AG09309 (cell line): ENCODE measurements around the gene PARD3B.

Source experiments
- DNase-seq: peaks from one replicate; pipeline ENCODE4 v3.0.0-alpha.2; 2010; ENCODE audit warnings: low read depth
- H3K4me3 ChIP-seq: 2 replicates; pipeline ENCODE4 v1.5.1; 2011; ENCODE audit warnings: mild to moderate bottlenecking, low read depth, low read length, moderate library complexity; ENCODE audit not compliant: control insufficient read depth
- TF ChIP-seq, protein P1 (sequence below): IDR thresholded peaks from 2 replicates; pipeline ENCODE4 v1.5.1; 2011; ENCODE audit warnings: mild to moderate bottlenecking, low read depth, low read length, inconsistent platforms; ENCODE audit not compliant: insufficient read depth, control insufficient read depth; ENCODE audit errors: missing control alignments

Gene PARD3B

DNA sequence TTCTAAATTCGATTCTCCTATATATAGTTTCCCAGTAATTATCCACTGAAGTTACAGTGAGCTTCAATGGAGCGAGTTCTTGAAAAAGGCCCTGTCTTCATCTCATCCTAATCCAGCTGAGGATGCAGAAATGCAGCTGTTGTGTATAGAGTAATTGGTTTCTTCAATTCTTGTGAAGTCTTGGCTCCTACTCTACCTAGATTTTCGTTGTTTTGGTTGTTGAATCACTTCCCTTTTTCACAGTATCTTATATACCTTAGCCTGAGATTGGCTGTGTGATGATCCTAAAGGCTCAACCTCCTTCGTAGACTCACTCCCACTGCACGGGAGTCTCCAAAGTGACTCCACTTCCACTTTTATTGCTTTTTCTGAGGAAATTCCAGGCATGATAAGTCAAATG lies 280.4 kb downstream of the PARD3B start:
- no peak overlapping the region for H3K4me3 ChIP-seq
- TF ChIP-seq, protein P1, sequence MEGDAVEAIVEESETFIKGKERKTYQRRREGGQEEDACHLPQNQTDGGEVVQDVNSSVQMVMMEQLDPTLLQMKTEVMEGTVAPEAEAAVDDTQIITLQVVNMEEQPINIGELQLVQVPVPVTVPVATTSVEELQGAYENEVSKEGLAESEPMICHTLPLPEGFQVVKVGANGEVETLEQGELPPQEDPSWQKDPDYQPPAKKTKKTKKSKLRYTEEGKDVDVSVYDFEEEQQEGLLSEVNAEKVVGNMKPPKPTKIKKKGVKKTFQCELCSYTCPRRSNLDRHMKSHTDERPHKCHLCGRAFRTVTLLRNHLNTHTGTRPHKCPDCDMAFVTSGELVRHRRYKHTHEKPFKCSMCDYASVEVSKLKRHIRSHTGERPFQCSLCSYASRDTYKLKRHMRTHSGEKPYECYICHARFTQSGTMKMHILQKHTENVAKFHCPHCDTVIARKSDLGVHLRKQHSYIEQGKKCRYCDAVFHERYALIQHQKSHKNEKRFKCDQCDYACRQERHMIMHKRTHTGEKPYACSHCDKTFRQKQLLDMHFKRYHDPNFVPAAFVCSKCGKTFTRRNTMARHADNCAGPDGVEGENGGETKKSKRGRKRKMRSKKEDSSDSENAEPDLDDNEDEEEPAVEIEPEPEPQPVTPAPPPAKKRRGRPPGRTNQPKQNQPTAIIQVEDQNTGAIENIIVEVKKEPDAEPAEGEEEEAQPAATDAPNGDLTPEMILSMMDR: no peak
- DNase-seq: no peak

DNA sequence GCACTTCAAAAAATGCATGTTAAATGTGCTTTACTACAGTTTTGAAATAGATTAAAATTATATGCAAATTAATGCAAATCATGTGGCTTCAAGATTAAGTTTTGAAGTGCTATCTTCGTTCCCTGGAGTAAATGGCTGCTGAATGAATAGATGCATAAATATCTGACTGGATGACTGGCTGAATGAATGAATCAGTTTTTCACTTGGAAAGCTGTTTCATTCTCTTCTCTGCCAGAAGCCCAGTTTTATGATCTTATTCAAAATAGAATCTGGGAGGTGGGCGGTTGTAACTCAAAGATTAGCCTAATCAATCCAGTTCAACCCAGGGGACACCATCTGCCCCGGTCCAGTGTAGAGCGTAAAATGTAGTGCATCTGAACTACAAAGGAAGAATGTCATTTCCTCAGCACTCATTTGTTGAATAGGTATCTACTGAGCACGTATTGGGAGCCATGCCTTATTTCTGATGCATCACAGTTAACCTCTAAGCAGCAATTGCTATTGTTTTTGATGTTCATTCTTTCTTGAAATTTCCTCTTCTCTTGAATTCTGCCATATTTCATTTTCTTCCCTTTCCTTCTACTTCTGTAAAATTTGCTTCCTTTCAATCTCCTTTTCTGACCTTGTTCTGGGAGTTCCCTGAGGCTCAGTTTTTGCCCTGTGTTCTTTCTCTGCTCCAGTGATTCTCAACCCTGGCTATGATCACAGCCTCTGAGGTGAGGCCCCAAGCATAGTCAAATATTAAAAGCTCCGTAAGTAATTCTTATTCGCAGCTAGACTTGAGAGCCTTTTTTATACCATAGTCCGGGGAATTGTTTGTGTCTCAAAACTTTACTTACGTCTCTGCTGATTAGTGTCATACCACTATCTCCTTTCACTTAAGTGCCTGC lies 282.7 kb downstream of the PARD3B start:
- no peak for DNase-seq
- TF ChIP-seq, protein P1: no peak
- no peak overlapping the region for H3K4me3 ChIP-seq

DNA sequence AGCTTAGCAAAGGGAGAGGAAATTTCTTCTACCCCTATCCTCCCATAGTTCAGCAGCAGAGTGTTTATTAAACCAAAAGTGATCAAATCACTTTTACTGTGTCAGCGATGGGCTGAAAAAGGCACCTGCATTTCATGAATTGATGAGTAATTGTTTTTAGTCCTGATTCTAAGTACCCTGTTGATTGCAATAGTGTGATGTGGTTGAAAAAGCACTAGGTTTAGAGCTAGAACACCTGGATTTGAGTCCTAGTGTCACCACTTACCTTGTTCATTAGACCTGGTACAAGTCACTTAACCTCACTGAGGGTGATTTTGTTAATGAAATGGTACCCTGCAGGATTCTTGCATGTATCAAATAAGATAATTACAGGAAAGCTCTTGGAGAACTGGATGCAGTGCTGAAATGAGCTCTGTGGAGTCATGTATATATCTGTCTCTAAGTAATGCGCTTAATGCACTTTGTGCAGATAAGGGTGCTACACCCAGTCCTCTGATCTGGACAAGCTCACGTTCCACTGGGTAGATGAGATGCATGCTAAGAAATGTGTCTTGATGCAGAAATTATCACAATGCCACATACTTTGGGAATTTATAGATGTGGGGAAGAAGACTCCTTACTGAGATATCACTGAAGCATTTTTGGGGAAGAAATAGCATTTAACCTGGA lies 289.6 kb downstream of the PARD3B start:
- DNase-seq: no peak
- TF ChIP-seq, protein P1: no peak
- H3K4me3 ChIP-seq: no peak overlapping the region

DNA sequence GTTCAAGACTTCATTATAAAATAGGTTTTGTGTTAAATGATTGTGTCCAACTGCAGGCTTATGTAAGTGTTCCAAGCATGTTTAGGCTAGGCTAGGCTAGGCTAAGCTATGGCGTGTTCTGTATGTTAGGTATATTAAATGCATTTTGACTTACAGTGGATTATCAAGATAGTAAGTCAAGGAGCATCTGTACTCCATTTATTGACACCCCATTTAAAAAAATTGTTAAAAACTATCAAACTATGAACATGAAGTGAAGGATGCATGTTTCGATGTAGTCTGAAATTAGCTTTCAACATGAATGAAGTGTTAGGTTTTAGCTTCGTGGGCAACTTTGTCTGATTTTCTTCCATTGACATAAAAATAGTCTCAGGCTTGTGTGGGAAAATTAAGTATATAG lies 290.5 kb downstream of the PARD3B start:
- no peak for DNase-seq
- H3K4me3 ChIP-seq: no peak overlapping the region
- TF ChIP-seq, protein P1: no peak

DNA sequence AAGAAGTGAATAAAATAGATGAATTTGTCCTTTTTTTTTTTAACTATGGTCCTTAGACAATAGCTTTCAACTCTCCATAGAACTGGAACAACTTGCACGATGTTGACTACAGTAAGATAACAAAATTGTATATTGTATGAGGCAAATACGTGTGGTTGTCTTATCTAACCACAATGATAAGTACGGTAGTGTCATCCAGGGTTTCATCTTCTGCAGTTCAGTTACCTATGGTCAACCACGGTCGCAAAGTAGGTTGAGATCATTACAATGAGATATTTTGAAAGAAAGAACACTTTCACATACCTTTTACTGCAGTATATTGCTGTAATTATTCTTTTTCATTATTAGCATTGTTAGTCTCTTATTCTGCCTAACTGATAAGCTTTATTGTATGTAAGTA lies 295.2 kb downstream of the PARD3B start:
- H3K4me3 ChIP-seq: no peak overlapping the region
- no peak for DNase-seq
- TF ChIP-seq, protein P1: no peak

DNA sequence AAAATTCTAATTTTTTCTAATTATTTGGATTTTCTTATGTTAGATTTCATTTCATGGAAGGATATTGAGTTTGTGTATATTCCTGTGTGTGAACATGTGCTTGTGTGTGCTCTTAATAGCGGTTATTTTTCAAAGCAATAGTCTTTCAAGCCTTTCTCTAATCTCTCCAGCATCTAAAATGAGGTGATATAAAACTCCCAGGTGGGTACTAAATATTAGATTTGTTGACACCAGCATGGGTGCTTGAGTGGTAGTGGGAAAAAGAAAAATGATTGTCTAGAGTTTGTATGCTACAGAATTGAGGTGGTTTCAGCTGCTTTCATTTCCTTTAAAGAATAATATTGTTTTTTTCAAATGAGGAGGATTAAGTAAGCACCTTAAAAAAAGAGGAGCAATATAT lies 296.8 kb downstream of the PARD3B start:
- DNase-seq: no peak
- no peak overlapping the region for H3K4me3 ChIP-seq
- TF ChIP-seq, protein P1: no peak
